NCI-H146 (cell line): ENCODE measurements around the gene MYH7.
"Not testable (repeated sequence)": the region's sequence is repeated elsewhere in the genome, so short reads cannot be mapped to it uniquely, and the experiment has no call there.

Experiments
- DNase-seq: peaks from one replicate; lab custom pipeline; 2025; lab: John Stamatoyannopoulos, UW

The MYH7 gene

GRCh38 chr14:23435543-23436326, at the start of gene MYH7:
Gene MYH7, minus strand, starts transcription at chr14:23435660. Its CDS starts 1,928 bp downstream, at chr14:23433732.
- no peak for DNase-seq

GRCh38 chr14:23483236-23483854, 47.9 kb upstream of the MYH7 start:
- peak; percentile 83 for DNase-seq

- DNase-seq: no peak
Observed at GRCh38 chr14:23482823-23483148, 47.3 kb upstream of the MYH7 start.

GRCh38 chr14:23481979-23482822, 46.7 kb upstream of the MYH7 start:
- no peak for DNase-seq

GRCh38 chr14:23481362-23481970, 46.0 kb upstream of the MYH7 start:
- DNase-seq: no peak

- peak; percentile 57 for DNase-seq
Observed at GRCh38 chr14:23478109-23478759, 42.8 kb upstream of the MYH7 start.

- no peak for DNase-seq
Observed at GRCh38 chr14:23470947-23471346, 35.5 kb upstream of the MYH7 start.

GRCh38 chr14:23469906-23470403, 34.5 kb upstream of the MYH7 start:
- no peak for DNase-seq

- peak; percentile 99 for DNase-seq
Observed at GRCh38 chr14:23469127-23469905, 33.9 kb upstream of the MYH7 start, which contains the start of gene NGDN. Gene NGDN, plus strand, starts transcription at chr14:23469703. Its CDS starts 13 bp downstream, at chr14:23469716.

GRCh38 chr14:23468704-23469126, 33.3 kb upstream of the MYH7 start:
- DNase-seq: no peak

- DNase-seq: no peak
Observed at GRCh38 chr14:23465261-23465660, 29.8 kb upstream of the MYH7 start.

- DNase-seq: no peak
Observed at GRCh38 chr14:23464700-23465099, 29.2 kb upstream of the MYH7 start.

GRCh38 chr14:23460960-23461359, 25.5 kb upstream of the MYH7 start:
- DNase-seq: no peak

- DNase-seq: no peak
Observed at GRCh38 chr14:23457587-23458445, 22.4 kb upstream of the MYH7 start.

GRCh38 chr14:23456883-23457586, 21.6 kb upstream of the MYH7 start:
- not testable (repeated sequence) for DNase-seq

- DNase-seq: no peak
Observed at GRCh38 chr14:23454445-23454856, 19.0 kb upstream of the MYH7 start.

- DNase-seq: no peak
Observed at GRCh38 chr14:23452237-23452636, 16.8 kb upstream of the MYH7 start.

GRCh38 chr14:23450379-23450778, 14.9 kb upstream of the MYH7 start:
- no peak for DNase-seq

- no peak for DNase-seq
Observed at GRCh38 chr14:23449314-23449713, 13.9 kb upstream of the MYH7 start.
